ENCODE data around the gene PLPP7. TPM values are rescaled to one million over a fixed set of nuclear protein-coding genes. Genes with fewer than 3 reads are reported as not detected.

Gene PLPP7
- polyA plus RNA-seq, 3 donors from 2014 or later: 0.44 to 1.4 (median 1.2) TPM

- H3K27ac Mint-ChIP-seq: peak overlapping the region in 1 of 6 donors; percentile 56
- H3K4me1 Mint-ChIP-seq: peaks cover 9 to 12% of the 10 kb centered on the region in 2 donors
- no peak for DNase-seq
- no peak overlapping the region for H3K4me3 Mint-ChIP-seq
- peaks cover 0 to 1% (median 0%) of the 10 kb centered on the region in 3 donors for H3K27me3 Mint-ChIP-seq (ENCODE audit: low read depth in 3 of 3)
- H3K36me3 Mint-ChIP-seq: no peaks in the 10 kb centered on the region
- no peaks in the 10 kb centered on the region for H3K9me3 Mint-ChIP-seq
These were observed 18.9 kb downstream of the PLPP7 start for GRCh38 chr9:131308452-131308851.

- Mint-ChIP-seq H3K36me3 (no peaks in the 10 kb centered on the region), H3K27ac (peak overlapping the region in 1 of 6 donors; percentile 56), H3K27me3 (ENCODE audit: low read depth in 3 of 3) (peaks cover 0 to 1% (median 0%) of the 10 kb centered on the region in 3 donors), H3K4me3 (no peak overlapping the region), H3K4me1 (peaks cover 9 to 12% of the 10 kb centered on the region in 2 donors), H3K9me3 (no peaks in the 10 kb centered on the region)
- DNase-seq: no peak
These were observed 19.5 kb downstream of the PLPP7 start for GRCh38 chr9:131308906-131309529.

DNA sequence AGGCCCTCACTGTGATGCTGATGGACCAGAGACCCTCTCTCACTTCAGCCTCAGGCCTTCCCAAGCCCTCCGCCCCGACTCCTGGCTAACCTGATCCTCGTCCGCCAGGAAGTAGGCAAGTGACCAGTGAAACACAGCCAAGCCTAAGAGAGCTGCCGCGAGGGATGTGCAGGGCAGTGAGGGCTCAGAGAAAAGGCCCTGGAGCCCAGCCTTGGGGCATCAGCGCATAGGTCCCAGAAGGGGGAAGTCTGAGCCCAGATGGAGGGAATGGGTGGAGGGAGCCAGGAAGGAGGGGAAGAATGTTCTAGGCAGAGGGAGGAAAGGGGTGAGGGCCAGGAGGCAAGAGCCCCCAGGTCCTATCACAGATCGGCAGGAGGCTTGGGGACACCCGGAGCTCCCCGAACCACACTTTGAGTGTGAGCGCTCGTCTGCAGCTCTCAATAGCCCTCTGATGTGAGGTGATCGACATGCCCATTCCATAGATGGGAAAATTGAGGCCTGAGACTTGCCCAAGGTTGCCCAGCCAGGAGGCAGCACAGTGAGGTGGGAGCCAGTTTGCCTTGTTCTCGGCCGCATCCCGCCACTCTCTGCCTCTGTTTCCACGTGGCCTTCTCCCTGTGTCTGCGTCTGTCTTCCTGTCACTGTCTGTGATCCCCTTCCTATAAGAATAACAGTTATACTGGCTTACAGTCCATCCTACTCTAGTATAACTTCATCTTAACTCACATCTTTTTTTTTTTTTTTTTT, 20.2 kb downstream of the PLPP7 start:
- Mint-ChIP-seq H3K9me3 (no peaks in the 10 kb centered on the region), H3K4me3 (no peak overlapping the region), H3K4me1 (peaks cover 9 to 12% of the 10 kb centered on the region in 2 donors), H3K27ac (peak overlapping the region in 3 of 6 donors; percentile 21 to 66 (median 55)), H3K27me3 (ENCODE audit: low read depth in 3 of 3) (peaks cover 0 to 1% (median 0%) of the 10 kb centered on the region in 3 donors), H3K36me3 (no peaks in the 10 kb centered on the region)
- DNase-seq: no peak

GRCh38 chr9:131310833-131311554, 21.5 kb downstream of the PLPP7 start:
- H3K27ac Mint-ChIP-seq: peak overlapping the region in 5 of 6 donors; percentile 39 to 74 (median 60)
- H3K27me3 Mint-ChIP-seq (ENCODE audit: low read depth in 3 of 3): peaks cover 0 to 1% (median 0%) of the 10 kb centered on the region in 3 donors
- no peaks in the 10 kb centered on the region for H3K36me3 Mint-ChIP-seq
- no peaks in the 10 kb centered on the region for H3K9me3 Mint-ChIP-seq
- peak; percentile 65 to 70 (median 69) for DNase-seq
- H3K4me1 Mint-ChIP-seq: peaks cover 9 to 12% of the 10 kb centered on the region in 2 donors
- peak overlapping the region; percentile 18 to 66 (median 55) for H3K4me3 Mint-ChIP-seq

GRCh38 chr9:131312246-131312645, 22.7 kb downstream of the PLPP7 start:
- Mint-ChIP-seq H3K27me3 (ENCODE audit: low read depth in 3 of 3) (peaks cover 0 to 1% (median 0%) of the 10 kb centered on the region in 3 donors), H3K36me3 (no peaks in the 10 kb centered on the region), H3K9me3 (no peaks in the 10 kb centered on the region), H3K4me3 (no peak overlapping the region), H3K4me1 (peaks cover 9 to 12% of the 10 kb centered on the region in 2 donors), H3K27ac (no peak overlapping the region)
- no peak for DNase-seq

DNA sequence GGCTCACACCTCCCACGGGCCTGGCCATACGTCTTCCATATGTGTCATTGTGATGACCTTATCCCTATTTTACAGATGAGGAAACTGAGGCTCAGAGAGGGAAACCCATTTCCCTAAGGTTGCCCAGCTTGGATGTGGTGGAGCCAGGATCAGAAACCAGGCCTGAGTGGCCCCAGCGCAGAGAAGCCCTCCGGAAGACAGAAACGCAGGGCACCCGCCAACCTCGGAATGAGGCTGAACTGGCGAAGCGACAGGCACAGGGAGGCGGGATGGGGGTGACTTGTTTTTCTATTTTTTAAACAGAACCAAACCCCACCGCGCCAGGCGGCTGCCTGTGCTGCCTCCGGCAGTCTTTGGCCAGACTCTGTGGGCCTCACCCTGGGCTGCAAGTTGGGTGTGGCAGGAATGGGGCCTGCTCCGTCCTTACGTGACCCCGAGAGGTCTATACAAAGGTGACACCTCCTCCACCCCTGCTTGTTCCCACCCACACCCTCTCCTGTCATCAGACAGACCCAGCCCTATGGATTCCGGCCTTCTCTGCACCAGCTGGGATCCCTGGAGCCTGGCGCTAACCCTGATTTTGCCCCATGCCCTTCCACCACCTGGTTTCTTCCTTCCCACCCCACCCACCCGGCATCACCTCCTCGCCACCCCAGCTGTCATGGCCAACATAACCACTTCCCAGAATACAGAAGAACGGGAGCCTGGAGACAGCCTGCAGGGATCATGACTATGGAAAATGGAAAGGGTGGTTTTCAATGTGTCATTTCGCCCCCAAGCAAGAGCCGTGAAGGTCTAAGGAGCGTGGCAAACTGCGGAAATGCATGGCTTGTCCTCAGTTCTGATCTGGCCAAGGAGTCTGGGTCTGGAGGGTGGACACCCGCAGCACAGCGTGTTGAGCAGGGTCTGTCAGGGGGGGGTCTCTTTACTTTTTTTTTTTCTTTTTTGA, 23.6 kb downstream of the PLPP7 start:
- Mint-ChIP-seq H3K36me3 (no peaks in the 10 kb centered on the region), H3K27ac (peak overlapping the region in 2 of 6 donors; percentile 53 to 70), H3K9me3 (no peaks in the 10 kb centered on the region), H3K4me1 (peaks cover 9 to 12% of the 10 kb centered on the region in 2 donors), H3K4me3 (no peak overlapping the region), H3K27me3 (ENCODE audit: low read depth in 3 of 3) (peaks cover 0 to 1% (median 0%) of the 10 kb centered on the region in 3 donors)
- DNase-seq: no peak

DNA sequence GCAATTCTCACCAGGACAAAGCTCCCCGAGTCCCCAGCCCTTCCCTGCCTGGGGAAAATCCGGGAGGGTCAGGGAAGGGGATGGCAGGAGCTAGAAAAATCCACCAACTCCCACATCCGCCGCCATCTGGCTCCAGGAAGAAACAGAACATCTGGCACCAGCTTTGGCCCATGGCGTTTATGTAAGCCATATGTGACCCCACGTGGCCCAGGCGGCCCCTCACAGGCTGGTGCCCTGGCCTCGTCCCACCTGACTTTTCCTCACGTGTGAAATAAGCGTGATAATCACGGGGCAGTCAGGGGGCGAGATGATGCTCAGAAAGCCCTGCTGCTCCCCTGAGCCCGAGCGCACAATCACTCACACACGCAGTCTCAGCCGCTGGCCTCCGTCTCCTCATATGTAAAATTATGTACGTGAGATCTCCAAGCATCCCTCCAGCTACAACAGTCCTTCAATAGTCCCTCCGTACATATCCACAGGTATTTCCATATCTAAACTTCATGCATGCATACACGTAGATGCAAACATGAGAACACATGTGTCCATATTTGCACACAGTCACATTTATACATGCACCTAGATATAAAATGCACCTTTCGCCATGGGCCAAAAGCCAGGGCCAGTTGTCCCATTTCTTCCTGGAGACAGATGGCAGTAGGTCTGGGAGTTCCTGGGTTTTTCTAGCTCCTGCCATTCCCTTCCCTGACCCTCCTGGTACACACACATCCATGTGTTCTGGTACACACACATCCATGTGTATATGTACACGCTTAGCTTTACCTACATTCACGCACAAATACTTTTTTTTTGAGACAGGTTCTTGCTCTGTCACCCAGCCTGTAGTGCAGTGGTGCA, 28.9 kb downstream of the PLPP7 start:
- DNase-seq: no peak
- H3K4me1 Mint-ChIP-seq: no peaks in the 10 kb centered on the region
- H3K27ac Mint-ChIP-seq: no peak overlapping the region
- no peaks in the 10 kb centered on the region for H3K9me3 Mint-ChIP-seq
- H3K4me3 Mint-ChIP-seq: no peak overlapping the region
- no peaks in the 10 kb centered on the region for H3K36me3 Mint-ChIP-seq
- H3K27me3 Mint-ChIP-seq (ENCODE audit: low read depth in 3 of 3): peaks cover 0 to 2% (median 0%) of the 10 kb centered on the region in 3 donors

GRCh38 chr9:131319486-131319885, 30.0 kb downstream of the PLPP7 start:
- H3K36me3 Mint-ChIP-seq: no peaks in the 10 kb centered on the region
- H3K4me3 Mint-ChIP-seq: no peak overlapping the region
- no peaks in the 10 kb centered on the region for H3K9me3 Mint-ChIP-seq
- H3K27me3 Mint-ChIP-seq (ENCODE audit: low read depth in 3 of 3): peaks cover 0 to 2% (median 0%) of the 10 kb centered on the region in 3 donors
- H3K27ac Mint-ChIP-seq: no peak overlapping the region
- no peaks in the 10 kb centered on the region for H3K4me1 Mint-ChIP-seq
- DNase-seq: no peak

DNA sequence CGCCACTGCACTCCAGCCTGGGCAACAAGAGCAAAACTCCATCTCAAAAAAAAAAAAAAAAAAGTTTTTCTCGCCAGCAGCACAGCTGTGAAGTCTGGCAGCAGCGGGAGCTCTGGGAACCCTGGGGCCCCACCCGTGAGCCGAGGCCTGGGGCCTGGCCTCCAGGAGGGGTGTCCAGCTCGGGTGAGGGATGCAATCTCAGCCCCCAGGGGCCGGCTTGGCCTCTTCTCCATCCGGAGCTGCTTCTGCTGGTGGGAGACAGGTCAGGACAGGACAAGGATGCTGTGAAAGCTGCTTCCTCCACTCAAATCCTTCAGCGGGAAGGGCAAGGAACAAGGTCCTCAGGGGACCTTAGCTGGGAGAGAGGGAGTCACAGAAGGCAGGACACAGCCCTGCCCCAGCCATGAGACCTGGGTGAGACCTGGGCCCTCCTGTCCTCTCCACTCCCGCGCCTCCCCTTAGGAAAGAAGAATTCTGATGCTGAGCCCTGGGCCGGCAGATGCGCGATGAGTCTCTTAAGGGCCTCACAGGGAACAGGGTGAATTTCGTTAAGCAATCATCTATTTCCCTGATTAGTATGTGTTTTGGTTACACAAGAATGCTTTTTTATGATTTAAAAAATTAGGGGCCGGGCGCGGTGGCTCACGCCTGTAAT, 30.6 kb downstream of the PLPP7 start:
- no peak overlapping the region for H3K4me3 Mint-ChIP-seq
- no peak overlapping the region for H3K27ac Mint-ChIP-seq
- H3K36me3 Mint-ChIP-seq: no peaks in the 10 kb centered on the region
- H3K9me3 Mint-ChIP-seq: no peaks in the 10 kb centered on the region
- peaks cover 0 to 2% (median 0%) of the 10 kb centered on the region in 3 donors for H3K27me3 Mint-ChIP-seq (ENCODE audit: low read depth in 3 of 3)
- no peaks in the 10 kb centered on the region for H3K4me1 Mint-ChIP-seq
- no peak for DNase-seq

GRCh38 chr9:131323629-131324028, 34.1 kb downstream of the PLPP7 start:
- peaks cover 0 to 3% (median under 1%) of the 10 kb centered on the region in 3 donors for H3K27me3 Mint-ChIP-seq (ENCODE audit: low read depth in 3 of 3)
- no peak for DNase-seq
- no peak overlapping the region for H3K4me3 Mint-ChIP-seq
- H3K27ac Mint-ChIP-seq: no peak overlapping the region
- H3K9me3 Mint-ChIP-seq: no peaks in the 10 kb centered on the region
- H3K36me3 Mint-ChIP-seq: no peaks in the 10 kb centered on the region
- H3K4me1 Mint-ChIP-seq: no peaks in the 10 kb centered on the region

DNA sequence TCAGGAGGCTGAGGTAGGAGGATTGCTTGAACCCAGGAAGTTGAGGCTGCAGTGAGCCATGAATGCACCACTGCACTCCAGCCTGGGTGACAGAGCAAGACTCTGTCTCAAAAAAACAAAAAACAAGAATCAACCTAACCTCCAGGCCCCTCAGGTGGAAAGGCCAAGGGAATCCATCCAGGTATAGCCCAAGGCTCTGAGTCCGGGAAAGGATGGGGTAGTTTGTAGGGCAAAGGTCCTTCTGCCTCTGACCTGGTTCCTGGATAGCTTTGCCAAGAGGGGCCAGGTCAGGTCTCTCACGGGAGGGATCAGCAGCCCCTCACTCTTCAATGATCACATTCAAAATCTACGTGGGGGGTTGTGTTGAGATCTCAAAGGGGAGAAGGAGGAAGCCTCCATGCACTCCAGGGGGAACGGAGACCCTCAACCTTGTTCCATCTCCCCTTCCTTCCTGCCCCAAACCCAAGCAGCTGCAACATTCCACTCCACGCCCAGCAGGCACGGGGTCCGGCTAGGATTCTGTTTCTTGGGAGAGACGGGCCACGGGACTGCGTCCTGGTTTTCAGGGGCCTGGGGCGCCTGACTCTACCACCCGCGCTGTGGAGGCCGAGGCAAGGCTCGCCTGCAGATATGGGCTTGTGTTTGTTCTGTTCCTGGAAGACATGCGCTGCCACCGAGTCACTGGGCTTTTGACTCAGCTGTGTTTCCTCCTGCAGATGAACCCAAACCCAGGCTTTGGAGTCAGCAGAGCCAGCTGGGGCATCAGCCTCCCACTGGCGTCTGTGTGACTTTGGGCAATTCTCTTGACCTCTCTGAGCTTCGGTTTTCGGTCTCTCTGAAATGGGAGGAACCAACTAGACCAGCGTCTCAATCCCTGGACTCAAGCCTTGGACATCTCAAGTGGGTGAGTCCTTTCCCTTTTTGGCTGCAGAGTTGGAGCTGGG, 35.5 kb downstream of the PLPP7 start:
- no peaks in the 10 kb centered on the region for H3K4me1 Mint-ChIP-seq
- H3K4me3 Mint-ChIP-seq: no peak overlapping the region
- DNase-seq: no peak
- no peaks in the 10 kb centered on the region for H3K36me3 Mint-ChIP-seq
- H3K9me3 Mint-ChIP-seq: no peaks in the 10 kb centered on the region
- no peak overlapping the region for H3K27ac Mint-ChIP-seq
- peaks cover 0 to 3% (median 0%) of the 10 kb centered on the region in 3 donors for H3K27me3 Mint-ChIP-seq (ENCODE audit: low read depth in 3 of 3)
